HS-27A (cell line): Measurements from ENCODE around the gene MZT2B.
"Not testable (repeated sequence)": the region's sequence is repeated elsewhere in the genome, so short reads cannot be mapped to it uniquely, and the experiment has no call there.

Source experiments
- DNase-seq: peaks from one replicate; pipeline ENCODE4 v3.0.0-alpha.2; 2012; ENCODE audit warnings: low read depth, missing footprints

The MZT2B gene

DNA sequence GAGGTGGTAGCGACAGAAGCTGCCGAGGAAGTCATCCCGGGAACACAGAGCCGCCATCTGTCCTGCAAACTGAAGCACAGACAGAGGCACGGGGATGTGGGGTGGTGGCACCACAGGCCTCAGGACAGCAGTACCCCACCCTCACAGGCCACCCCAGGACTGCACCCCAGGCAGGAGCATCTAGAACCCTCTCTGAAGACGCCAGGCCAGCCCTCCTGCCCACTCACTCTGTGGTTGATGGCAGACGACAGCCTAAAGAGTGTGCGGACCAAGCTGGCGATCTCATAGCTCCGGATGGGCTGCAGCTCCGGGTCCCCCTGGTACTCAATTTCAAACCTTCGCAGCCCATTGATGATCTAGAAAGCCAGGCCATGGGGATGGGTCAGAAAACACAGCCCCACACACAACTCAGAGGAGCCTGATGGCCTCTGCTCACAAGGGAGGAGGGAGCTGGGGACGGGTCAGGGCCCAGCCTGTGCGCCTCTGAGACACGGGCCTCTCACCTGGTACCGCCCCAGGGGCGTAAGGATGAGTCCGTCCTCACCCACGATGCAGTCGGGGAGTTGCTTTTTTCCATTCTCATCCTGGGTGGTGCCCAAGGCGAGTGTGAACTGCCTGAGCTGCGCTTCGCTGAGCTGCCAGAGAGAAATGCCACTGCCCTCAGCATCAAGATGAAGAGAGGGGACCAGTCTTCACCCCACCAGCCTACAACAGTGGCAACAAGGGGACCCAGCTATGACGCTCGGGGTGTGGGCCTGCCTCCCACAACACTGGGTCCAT lies 29.1 kb upstream of the MZT2B start:
- no peak for DNase-seq

DNA sequence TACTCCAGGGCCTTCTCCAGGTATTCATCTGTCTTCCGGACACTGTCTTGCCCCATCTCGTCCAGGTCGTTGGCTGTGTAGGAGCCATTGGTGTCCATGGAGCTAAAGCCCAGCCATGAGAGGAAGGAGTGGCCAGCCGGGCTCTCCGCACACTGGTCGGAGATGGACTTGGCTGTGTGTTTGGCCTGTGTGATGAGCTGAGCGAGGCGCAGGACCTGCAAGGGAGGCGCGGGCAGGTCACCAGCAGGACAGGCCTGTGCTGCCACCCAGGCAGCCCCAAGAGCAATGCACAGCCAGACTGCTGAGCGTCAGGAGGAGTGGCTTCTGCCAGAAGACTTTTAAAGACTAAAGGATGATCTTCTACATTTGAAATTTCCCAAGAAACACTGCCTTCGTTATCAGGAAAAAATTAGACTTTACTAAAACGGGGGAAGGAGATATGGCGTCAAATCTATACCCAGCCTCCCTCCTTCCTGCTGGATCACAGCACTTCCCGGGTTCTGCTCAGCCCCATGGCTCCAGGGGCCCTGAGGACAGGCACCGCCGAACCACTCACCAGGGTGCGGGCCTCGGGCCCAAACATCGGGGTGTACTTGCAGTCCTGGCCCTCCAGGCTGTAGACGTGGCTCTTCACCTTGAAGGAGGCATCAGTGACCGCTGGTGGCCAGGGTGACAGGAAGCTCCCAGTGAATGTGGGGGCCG lies 28.2 kb upstream of the MZT2B start:
- DNase-seq, result not testable (repeated sequence)

DNA sequence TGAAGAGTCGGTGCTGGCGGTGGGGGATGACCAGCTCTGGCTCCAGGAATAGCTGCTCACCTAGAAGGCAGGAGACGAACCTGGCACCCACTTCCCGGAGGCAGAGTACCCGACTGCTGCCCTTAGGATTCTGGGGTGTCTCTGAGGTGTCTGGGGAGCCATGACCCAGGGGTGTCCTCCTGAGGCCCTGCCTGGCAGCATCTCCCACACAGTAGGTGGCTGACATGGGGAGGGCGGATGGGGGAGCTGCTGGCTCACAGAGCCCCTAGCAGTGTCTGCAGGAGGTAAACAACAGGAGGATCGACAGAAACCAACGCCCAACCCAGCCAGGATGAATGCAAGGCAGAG lies 27.7 kb upstream of the MZT2B start:
- DNase-seq, result not testable (repeated sequence)

DNA sequence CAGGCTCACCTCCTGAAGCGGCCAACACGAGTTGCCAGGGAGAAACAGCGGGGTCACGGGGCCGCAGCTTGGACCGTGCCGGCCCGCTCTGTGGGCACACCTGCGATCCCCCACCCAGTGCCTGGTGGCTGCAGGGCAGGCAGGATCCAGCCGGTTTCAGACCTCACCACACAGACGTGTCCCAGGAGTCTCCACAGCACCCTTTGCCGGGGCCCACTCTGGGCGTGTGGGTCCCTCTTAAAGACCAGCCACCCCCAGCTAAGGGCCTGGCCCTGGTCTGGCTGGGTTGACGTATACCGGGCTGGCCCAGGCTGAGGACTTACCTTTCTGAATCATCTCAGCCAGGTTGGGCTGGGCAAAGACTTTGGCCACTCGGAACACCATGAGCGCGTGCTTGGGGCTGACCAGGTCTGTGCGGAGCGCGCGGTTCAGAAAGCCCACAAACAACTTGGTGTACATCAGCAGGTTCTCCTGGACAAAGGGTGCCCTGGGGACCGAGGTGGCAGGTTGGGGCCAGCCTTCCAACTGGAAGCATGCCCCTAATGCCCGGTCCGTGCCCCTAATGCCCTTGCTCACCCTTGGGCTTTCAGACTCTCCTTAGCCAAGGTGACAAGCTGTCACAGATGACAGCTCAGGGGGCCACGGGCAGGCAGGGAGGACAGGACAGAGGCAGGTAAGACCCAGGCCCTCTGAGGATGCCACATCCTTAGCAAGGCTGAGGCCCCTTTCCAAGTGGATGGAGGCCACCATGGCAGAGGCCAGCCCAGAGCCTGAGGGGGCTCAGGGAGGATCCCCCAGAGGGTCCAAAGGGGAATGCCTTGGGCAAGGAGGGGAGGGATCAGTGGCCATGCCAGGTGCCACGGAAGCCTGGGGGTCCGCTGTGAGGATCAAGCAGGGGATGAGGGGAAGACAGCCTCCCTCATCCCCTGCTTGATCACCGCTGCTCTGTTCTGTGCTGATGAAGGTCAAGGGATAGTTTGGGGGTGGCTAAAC lies 27.0 kb upstream of the MZT2B start:
- no peak for DNase-seq

DNA sequence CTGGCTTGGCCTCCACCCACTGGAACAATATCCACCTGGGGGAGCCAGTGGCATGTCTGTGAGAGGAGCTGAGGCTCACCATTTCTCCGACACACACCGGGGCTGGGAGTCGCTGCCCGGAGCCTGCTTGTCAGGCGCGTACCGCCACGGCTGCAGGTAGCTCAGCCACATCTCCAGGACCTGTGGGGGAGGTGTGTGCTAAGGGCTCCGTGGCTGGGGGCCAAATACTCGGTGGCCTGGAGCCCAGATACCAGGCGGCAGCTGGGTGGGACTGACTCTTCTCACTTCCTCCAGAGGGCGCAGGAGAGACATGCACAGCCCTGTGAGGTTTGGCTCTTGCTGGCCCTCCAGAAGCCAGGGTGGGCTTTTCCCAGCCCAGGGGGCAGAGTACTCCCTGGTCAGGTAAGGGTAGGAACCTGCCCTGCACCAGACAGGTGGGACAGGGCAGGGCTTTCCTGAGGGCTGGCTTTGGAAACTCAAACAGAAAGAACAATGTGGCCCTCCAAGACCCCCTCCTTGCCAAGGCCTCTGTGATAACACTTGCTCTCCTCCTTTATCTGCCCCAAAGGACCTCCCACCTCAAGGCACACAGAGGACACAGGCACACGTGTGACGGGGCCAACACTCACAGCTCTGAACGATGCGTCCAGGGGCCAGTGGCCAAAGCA lies 26.0 kb upstream of the MZT2B start:
- not testable (repeated sequence) for DNase-seq

DNA sequence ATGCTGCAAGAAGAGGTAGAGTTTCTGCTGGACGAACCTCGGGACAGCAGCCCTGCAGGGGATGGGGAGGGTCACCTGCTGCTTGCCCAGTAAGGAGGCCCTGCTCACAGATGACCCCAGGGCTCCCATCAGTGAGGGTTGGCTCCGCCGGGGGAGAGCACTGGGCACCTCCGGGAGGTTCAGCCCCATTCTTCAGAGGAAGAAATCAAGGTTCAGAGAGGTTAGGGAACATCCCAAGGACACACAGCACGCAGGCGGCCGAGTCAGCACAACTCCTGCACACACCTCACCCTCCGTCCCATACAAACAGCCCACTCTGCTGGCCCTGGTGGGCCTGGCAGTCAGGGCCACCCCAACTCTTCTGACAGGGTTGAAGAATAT lies 25.4 kb upstream of the MZT2B start:
- DNase-seq, result no peak

DNA sequence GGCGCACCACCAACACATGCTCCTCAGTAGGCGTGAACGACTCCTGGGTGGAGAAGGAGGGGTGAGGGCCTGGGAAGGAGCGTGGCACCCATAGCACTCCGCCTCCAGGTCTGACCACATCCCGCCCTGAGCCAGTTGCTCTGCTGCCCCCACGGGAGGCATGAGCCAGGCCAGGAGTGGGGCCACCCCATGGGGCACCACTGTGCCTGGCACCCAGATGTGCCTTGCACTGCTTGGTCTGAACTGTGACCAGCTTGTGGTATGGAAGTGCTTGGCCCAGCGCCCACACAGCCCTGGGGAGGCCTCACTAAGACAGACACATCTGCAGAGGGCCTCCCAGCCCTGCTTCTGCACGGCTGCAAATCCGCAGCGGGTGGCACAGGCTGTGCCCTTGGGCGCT lies 24.7 kb upstream of the MZT2B start:
- not testable (repeated sequence) for DNase-seq

DNA sequence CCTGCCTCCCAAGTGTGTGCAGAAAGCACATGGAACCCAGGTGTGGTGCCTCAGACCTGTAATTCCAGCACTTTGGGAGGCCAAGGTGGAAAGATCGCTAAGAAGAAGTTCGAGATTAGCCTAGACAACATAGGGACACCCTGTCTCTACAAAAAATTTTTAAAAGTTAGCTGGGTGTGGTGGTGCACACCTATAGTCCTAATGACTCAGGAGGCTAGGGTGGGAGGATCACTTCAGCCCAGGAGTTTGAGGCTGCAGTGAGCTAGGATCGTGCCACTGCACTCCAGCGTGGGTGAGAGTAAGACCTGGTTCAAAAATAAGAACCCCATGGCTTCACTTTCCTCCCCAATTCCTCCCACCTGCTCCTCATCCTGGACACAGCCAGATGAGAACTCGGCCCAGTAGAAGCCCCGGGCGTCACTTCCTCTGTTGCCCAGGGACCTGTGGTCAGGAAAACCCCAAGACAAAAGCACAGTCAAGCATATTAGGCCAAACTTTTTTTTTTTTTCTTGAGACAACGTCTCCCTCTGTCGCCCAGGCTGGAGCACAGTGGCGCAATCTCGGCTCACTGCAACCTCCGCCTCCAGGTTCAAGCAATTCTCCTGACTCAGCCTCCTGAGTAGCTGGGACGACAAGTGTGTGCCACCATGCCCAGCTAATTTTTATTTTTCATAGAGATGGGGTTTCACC lies 24.1 kb upstream of the MZT2B start:
- DNase-seq, result not testable (repeated sequence)

DNA sequence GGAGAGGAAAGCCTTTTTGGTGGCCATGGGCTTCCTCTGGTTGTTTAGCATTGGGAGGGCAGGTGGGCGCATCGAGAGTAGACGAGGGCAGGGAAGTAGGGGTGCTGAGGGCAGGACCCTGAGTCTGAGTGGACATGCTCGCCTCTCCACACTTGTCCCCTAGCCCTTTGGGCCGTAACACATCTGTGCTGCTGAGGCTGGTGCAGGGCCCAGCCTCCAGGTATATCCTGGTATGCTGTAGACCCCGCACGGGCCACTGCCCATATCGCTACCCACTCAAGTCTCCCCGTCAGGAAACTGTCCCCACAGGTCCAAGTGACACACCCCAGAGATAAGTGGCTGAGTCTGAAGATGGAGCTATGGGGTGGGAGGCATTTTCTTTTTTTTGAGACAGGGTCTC lies 23.4 kb upstream of the MZT2B start:
- no peak for DNase-seq

DNA sequence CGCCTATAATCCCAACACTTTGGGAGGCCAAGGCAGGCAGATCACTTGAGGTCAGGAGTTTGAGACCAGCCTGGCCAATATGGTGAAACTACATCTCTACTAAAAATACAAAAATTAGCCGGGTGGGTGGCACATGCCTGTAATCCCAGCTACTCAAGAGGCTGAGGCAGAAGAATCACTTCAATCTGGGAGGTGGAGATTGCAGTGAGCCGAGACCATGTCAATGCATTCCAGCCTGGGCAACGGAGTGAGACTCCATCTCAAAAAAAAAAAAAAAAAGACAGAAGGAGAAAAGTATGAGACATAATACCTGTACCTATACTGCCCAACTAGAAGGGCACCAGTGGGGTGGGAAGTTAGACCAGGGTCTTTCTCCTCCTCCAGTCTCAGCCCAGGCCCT lies 22.7 kb upstream of the MZT2B start:
- DNase-seq, result not testable (repeated sequence)

DNA sequence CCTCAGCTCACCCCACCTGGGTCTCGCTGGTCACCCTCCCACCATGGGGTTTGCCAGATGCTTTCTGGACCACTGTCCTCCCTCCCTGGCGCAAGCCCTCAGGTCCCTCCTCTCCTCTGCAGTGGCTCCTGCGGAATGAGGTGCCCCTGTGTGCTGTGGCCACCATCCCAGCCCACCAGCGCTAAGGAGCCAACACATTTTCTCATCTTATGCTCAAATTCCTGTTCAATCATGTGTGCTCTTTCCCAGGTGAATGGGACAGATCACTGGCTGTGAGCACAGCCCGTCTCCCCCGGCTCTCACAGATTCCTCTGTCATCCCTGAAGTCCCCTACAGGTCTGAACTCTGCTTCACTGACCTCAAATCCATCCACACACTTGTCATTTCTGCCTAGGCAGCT lies 21.9 kb upstream of the MZT2B start:
- no peak for DNase-seq

DNA sequence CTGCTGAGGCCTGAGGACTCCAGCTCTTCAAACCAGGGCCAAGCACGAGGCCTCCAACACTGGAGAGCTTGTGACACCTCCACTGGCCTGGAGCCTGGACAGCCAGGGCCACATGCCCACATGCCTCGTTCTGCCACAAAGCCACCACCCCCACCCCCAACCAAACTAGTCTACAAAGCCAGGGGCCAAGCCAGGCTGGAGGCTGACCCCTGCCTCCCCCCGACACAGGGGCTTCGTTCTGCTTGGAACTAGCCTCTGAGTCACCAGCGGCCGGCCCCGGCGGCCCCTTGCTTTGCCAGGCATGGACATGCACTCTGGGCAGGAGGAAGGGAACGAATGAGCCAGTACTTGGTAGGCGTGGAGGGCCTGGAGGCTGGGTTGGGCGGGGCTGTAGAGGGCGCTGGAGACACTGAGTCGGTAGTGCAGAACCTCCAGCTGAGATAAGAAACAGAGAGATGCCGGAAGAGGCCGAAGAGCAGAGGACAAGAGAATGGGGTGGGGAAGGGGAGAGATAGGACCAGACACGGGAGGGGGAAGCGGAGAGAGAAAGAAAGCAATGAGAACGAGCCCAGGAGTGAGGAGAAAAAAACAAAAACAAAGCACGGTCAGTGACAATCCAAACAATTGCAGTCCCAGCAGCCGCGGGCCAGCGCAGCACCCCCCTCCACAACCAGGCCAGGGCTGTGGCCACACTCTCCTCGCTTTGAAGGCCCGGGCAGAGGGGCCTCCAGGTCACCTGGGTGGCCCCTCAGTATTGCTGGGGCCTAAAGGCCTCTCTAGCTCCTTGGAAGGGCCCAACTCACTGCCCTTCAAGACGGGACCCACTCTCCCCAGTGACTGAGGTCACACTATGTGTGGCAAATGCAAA lies 21.0 kb upstream of the MZT2B start:
- not testable (repeated sequence) for DNase-seq

DNA sequence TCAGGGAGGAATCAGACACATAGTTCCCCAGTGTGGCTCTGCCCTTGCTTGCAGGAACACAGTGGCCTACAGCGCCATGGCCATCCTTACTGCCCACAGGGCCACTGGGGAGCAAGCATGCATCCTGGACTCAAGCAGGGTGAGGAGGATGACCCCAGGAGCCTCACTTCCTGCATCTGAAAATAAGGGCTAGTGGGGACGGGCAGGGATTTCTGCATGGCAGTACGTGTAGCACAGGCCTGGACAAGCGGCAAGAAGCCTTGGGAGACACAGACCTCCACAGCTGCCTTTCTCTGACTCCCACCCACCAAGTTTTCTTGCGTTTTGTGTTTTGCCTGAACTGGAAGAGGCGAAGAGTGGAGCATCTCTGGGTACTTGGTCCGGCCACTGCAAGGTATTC lies 19.6 kb upstream of the MZT2B start:
- DNase-seq, result not testable (repeated sequence)

DNA sequence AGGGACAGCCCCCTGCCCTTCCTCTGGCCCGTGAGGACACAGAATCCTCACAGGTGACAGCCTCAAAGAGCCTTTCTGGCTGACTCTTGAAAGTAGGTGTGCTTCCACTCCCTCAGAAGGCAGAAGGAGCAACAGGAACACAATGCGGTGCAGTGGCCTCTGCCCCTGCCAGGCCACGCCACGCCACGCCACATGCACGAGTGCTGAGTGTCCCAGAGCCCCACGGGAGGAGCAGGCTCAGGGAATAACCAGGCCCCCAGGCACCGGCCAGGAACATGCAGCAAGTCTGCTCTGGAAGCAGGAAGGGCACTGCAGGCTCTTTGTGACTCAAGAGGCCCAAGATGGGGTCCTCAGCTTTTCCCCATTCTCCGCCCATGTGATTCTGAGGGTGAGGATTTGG lies 19.1 kb upstream of the MZT2B start:
- no peak for DNase-seq

DNA sequence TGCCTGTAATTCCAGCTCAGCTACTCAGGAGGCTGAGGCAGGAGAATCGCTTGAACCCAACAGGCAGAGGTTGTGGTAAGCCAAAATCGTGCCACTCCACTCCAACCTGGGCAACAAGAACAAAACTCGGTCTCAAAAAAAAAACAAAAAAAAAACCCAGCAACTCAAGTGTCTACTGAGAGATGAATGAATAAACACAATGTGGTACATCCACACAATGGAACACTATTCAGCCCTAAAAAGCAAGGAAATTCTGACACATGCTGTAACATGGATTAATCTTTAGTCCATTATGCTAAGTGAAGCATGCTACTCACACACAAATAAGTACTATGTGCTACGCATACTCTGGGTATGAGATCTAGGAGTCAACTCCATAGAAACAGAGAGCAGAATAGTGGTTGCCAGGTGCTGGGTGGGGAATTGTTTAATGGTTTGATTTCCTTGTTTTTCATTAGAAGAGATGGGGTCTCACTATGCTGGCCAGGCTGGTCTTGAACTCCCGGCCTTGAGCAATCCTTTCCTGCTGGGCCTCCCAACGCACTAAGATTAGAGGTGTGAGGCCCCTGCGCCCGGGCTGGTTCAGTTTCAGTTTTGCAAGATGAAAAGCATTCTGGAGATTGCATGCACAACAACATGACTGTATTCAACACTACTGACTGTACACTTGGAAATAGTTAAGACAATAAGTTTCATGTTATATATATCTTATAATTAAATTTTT lies 16.6 kb upstream of the MZT2B start:
- DNase-seq, result no peak

DNA sequence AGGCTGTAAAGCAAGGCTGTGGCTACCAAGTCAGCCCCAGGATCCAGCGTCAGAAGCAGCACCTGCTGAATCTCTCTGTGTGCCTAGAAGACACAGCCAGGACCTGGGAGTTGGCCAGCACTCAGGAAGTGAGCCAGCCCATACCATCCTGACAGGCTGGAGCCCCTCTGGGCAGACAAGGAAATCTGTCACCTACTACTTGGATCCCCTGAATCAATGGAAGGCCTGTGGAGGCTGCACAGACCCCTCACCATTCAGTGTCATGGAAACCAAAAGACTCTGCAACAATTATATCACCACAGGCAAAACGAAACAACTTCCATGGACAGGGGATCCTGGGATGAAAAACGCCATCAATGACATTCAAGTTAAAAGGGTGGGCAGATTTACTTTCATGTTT lies 15.5 kb upstream of the MZT2B start:
- DNase-seq, result not testable (repeated sequence)

DNA sequence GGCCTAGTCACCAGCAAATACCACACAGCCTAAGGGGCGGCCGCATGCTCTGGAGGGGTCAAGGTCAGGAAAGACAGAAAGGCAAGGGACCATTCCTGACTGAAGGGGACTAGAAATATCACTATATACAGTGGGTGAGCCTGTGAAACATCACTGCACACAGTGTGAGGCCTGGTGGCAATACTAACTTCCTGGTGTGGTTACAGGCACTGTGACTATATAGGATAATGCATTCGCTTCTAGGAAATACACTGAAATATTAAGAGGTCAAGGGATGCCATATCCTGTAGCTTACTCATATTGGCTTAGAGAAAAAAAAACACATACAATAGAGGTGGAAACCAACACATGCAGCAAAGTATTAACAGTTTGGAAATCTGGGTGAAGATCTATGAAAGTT lies 12.9 kb upstream of the MZT2B start:
- not testable (repeated sequence) for DNase-seq

DNA sequence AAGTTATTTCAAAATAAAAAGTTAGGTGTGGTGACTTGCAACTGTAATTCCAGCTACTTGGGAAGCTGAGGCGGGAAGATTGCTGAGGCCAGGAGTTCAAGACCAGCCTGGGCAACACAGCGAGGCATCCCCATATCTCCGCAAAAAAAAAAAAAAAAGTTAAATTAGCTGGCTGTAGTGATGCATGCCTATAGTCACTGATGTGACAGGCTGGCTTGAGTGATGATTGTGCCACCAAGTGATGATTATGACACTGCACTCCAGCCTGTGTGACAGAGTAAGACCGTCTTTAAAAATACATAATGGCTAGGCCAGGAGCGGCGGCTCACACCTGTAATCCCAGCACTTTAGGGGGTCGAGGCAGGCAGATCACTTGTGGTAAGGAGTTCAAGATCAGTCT lies 12.2 kb upstream of the MZT2B start:
- no peak for DNase-seq

DNA sequence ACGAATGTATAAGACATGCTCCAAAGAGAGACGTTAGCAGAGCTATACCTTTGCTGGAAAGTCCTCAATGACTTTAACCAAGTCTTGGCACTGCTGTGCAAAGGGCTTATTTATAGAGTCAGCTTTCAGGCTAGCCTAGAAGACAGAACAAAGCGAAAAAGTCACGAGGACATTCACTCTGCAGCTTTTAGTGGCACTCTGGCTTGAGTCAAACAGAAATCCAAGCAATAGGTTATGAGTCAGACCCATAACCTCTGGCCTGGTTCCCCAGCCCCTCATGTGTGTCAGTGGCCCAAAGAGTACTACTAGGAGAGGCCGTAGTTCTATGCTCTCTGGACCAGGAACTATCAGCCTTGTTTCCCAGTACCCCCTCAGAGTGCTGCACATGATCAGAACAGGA lies 7.2 kb upstream of the MZT2B start:
- not testable (repeated sequence) for DNase-seq
